ENCODE measurements around the gene FLVCR2. TPM values are rescaled to one million over a fixed set of nuclear protein-coding genes. Genes with fewer than 3 reads are reported as not detected.
A peak's percentile ranks its signal among the peaks of the same experiment; 100 is the strongest.

FLVCR2 gene
- total RNA-seq, 1 donor from 2014 or later, result 0.75 TPM

- TF ChIP-seq CTCF (conservative IDR thresholded peaks at IDR 0.05; ENCODE audit: low read depth, low read length), result no peak
- no peak for DNase-seq (ENCODE audit: low read depth)
- no peak overlapping the region for H3K4me3 ChIP-seq (ENCODE audit: low read depth, low read length)
Observed at GRCh38 chr14:75640876-75641275, 62.5 kb downstream of the FLVCR2 start.

DNA sequence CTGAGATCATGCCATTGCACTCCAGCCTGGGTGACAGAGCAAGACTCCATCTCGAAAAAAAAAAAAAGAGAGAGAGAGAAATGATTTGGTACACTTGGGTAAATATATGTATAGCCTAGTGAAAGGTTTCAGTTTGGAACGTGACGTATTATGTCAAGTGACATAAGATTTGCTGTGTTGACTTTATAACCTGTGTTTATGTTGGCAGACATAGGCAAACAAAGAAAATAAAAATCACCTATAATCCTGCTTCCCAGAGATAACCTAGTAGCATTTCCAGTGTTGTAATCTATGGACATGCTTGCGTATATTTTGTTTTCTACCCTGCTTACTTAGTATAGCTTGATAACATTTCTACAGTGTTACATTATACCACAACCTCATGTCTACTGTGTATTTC lies 65.6 kb downstream of the FLVCR2 start:
- H3K4me3 ChIP-seq (ENCODE audit: low read depth, low read length), result no peak overlapping the region
- no peak for DNase-seq (ENCODE audit: low read depth)
- no peak for TF ChIP-seq CTCF (conservative IDR thresholded peaks at IDR 0.05; ENCODE audit: low read depth, low read length)

DNA sequence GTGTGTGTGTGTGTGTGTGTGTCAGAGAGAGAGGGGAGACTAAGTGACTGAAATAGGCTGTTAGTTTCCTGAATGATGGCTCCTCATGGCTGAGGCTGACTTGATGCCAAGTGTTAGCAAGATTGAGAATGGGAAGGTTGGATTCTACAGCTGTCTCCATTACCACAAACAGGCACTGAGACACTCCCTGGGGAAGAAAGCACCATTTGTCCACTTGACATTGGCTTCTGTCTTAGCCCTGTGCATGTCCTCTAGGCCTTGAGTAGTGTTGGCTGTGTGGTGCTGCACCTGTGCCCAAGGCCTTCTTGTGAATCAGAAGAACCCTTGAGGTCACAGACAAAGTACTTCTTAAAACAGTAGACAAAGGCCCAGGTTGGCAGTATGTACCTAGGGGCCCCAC lies 66.6 kb downstream of the FLVCR2 start:
- no peak for DNase-seq (ENCODE audit: low read depth)
- H3K4me3 ChIP-seq (ENCODE audit: low read depth, low read length), result no peak overlapping the region
- TF ChIP-seq CTCF (conservative IDR thresholded peaks at IDR 0.05; ENCODE audit: low read depth, low read length), result no peak

DNA sequence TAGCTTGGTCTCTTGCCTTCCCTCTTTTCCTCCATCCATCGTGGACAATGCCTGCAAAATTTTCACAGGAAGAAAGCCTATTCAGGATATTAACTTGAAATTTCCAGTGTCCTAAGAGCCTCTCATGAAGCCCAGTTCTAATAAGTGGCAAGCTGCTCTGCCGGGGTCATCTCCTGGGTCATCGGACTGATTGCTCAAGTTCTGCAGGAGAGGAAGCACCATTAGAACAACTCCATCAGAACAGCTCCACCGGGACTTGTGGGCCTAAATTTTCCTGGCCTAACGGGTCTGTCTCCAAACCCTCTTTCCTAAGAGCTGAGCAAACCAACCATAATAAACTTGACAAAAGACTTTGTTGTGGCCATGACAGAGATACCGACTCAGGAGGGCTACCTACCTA lies 68.3 kb downstream of the FLVCR2 start:
- no peak for TF ChIP-seq CTCF (conservative IDR thresholded peaks at IDR 0.05; ENCODE audit: low read depth, low read length)
- H3K4me3 ChIP-seq (ENCODE audit: low read depth, low read length), result no peak overlapping the region
- DNase-seq (ENCODE audit: low read depth), result no peak

DNA sequence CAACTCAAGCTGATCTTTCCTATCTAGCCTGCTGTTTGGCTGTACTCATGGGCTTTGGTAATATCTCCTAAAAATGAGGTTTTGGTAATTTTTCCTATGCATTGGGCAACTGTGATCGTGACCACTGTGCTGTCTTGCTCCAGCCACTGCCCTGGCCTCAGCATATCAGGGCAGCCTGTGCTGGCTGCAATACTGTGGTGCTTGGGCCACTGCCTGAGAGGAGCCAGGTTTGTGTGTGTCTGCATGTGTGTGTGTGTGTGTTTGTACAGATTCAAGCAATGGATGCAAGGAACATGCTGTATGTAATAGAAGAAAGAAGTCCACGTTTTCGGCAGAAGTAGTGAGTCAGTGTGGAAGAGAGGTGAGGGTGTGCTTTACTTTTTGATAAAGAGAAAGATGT lies 69.2 kb downstream of the FLVCR2 start:
- DNase-seq (ENCODE audit: low read depth), result no peak
- TF ChIP-seq CTCF (conservative IDR thresholded peaks at IDR 0.05; ENCODE audit: low read depth, low read length), result no peak
- H3K4me3 ChIP-seq (ENCODE audit: low read depth, low read length), result no peak overlapping the region

- peak; percentile 6 for TF ChIP-seq CTCF (conservative IDR thresholded peaks at IDR 0.05; ENCODE audit: low read depth, low read length)
- no peak overlapping the region for H3K4me3 ChIP-seq (ENCODE audit: low read depth, low read length)
- peak; percentile 95 for DNase-seq (ENCODE audit: low read depth)
Observed at GRCh38 chr14:75648066-75648838, 69.8 kb downstream of the FLVCR2 start.

GRCh38 chr14:75649337-75649736 lies 70.9 kb downstream of the FLVCR2 start:
- TF ChIP-seq CTCF (conservative IDR thresholded peaks at IDR 0.05; ENCODE audit: low read depth, low read length), result no peak
- DNase-seq (ENCODE audit: low read depth), result no peak
- H3K4me3 ChIP-seq (ENCODE audit: low read depth, low read length), result no peak overlapping the region
